GM12875 (cell line): ENCODE results near the gene RNF186.

Experiments
- H3K4me3 ChIP-seq: one replicate; pipeline ENCODE4 v1.5.1; 2011; ENCODE audit warnings: low read depth, low read length, control low read depth
- TF ChIP-seq, protein P1 (sequence below): IDR thresholded peaks from 2 replicates; pipeline ENCODE4 v1.5.1; 2011; ENCODE audit warnings: low read depth, mild to moderate bottlenecking, control low read depth, inconsistent platforms, low read length, moderate library complexity, borderline replicate concordance; ENCODE audit not compliant: insufficient read depth

Gene RNF186

DNA sequence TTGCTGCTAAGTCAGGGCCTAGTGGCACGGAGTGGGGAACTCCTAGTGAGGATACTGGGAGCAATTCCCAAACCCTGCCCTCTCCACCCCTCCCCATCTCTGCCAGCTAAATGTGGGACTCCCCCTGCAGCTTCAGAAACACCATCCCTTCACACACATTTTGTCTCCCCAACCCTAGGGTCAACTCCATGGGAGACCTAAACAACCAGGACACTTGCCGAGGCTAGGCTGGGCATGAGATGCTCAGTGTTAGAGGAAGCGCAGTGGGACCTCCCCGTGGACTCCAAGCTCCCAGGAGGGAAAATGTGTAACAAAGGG, 1.5 kb downstream of the RNF186 start:
- H3K4me3 ChIP-seq: no peak overlapping the region
- TF ChIP-seq, protein P1, sequence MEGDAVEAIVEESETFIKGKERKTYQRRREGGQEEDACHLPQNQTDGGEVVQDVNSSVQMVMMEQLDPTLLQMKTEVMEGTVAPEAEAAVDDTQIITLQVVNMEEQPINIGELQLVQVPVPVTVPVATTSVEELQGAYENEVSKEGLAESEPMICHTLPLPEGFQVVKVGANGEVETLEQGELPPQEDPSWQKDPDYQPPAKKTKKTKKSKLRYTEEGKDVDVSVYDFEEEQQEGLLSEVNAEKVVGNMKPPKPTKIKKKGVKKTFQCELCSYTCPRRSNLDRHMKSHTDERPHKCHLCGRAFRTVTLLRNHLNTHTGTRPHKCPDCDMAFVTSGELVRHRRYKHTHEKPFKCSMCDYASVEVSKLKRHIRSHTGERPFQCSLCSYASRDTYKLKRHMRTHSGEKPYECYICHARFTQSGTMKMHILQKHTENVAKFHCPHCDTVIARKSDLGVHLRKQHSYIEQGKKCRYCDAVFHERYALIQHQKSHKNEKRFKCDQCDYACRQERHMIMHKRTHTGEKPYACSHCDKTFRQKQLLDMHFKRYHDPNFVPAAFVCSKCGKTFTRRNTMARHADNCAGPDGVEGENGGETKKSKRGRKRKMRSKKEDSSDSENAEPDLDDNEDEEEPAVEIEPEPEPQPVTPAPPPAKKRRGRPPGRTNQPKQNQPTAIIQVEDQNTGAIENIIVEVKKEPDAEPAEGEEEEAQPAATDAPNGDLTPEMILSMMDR: no peak

GRCh38 chr1:19812875-19813642, 2.0 kb downstream of the RNF186 start:
- H3K4me3 ChIP-seq: no peak overlapping the region
- TF ChIP-seq, protein P1: no peak

GRCh38 chr1:19811206-19811851, 3.8 kb downstream of the RNF186 start:
- no peak overlapping the region for H3K4me3 ChIP-seq
- TF ChIP-seq, protein P1: peak; percentile 80

- no peak overlapping the region for H3K4me3 ChIP-seq
- TF ChIP-seq, protein P1: no peak
Measured at GRCh38 chr1:19809044-19809750, 5.9 kb downstream of the RNF186 start.

DNA sequence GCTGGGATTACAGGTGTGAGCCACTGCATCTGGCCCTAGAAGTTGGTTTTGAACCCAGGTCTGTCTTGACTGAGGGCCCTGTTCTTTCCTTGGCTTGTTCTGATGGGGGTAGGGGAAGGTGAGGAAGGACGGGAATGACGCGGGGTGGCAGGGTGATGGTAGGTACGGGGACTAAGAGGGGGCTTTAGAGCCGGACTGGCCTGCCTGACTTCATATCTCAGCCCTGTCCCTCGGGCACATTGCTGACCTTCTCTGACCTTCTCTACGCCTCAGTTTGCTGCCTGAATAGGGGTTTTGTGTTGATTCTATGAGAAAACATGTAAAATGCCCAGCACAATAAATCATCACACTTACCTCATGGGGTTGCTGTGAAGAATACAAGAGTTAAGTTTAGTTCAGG, 6.7 kb downstream of the RNF186 start:
- TF ChIP-seq, protein P1: no peak

GRCh38 chr1:19804831-19805251, 10.2 kb downstream of the RNF186 start:
- TF ChIP-seq, protein P1: no peak
- no peak overlapping the region for H3K4me3 ChIP-seq

More for the DNA sequence above, 6.7 kb downstream of the RNF186 start:
- H3K4me3 ChIP-seq: no peak overlapping the region

- TF ChIP-seq, protein P1: no peak
- H3K4me3 ChIP-seq: no peak overlapping the region
Measured at GRCh38 chr1:19802269-19802668, 12.8 kb downstream of the RNF186 start.
